ENCODE measurements around the gene SLC22A12.
A peak's percentile ranks its signal among the peaks of the same experiment; 100 is the strongest.

Gene SLC22A12

GRCh38 chr11:64619196-64619595 lies 28.2 kb downstream of the SLC22A12 start:
- H3K9ac ChIP-seq (ENCODE audit: insufficient read length) = peak overlapping the region; percentile 74
- H3K9me3 ChIP-seq (ENCODE audit: low read depth, low read length) = no peaks in the 10 kb centered on the region
- TF ChIP-seq EZH2 (IDR thresholded peaks at IDR 0.05) = no peak
- no peak for TF ChIP-seq FOXP2 (optimal IDR thresholded peaks at IDR 0.05; ENCODE audit: control extremely low read depth, extremely low read length, insufficient read depth)
- TF ChIP-seq POLR2AphosphoS5 (IDR thresholded peaks at IDR 0.05; ENCODE audit: borderline replicate concordance, low read depth, low read length) = no peak
- H3K27ac ChIP-seq = peak overlapping the region; percentile 86
- peak overlapping the region; percentile 76 for H3K4me3 ChIP-seq
- H3K36me3 ChIP-seq (ENCODE audit: insufficient read depth, low read length) = no peaks in the 10 kb centered on the region
- no peak for DNase-seq (ENCODE audit: low read depth, low spot score)

DNA sequence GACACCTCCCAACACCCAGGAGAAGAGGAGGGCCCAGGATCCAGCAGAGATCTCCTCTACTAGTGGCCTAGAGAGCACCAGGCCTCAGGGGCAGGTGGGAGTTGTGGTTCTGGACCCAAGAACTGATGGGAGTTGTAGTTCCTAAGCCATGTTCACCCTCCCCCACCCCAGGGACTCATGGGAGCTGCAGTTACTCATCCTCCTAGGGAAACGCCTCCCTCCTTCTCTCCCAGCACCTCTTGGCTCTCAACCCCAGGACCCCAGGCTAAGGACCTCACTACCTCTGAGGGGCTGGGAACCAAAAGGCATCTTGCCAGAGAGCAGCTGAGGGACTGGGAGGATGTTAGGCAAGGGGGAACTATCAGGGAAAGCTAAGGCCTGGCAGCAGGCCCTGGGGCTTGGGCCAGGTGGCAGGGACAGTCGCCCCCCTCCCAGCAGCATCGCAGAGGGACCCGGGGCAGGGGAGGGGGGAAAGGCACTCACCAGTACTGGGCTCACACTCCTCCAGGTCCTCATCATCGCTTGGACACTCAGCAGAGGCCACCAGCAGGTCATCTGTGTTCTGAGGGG lies 28.9 kb downstream of the SLC22A12 start:
- no peaks in the 10 kb centered on the region for H3K9me3 ChIP-seq (ENCODE audit: low read depth, low read length)
- peak overlapping the region; percentile 86 for H3K27ac ChIP-seq
- H3K9ac ChIP-seq (ENCODE audit: insufficient read length) = peak overlapping the region; percentile 74
- H3K36me3 ChIP-seq (ENCODE audit: insufficient read depth, low read length) = no peaks in the 10 kb centered on the region
- peak overlapping the region; percentile 76 for H3K4me3 ChIP-seq
- peak; percentile 70 for DNase-seq (ENCODE audit: low read depth, low spot score)
- TF ChIP-seq FOXP2 (optimal IDR thresholded peaks at IDR 0.05; ENCODE audit: control extremely low read depth, extremely low read length, insufficient read depth) (no peak), POLR2AphosphoS5 (IDR thresholded peaks at IDR 0.05; ENCODE audit: borderline replicate concordance, low read depth, low read length) (peak; percentile 56; the same call in 1 of the 2 replicates), EZH2 (IDR thresholded peaks at IDR 0.05) (no peak)

- H3K27ac ChIP-seq = peak overlapping the region; percentile 53
- peak; percentile 82 for DNase-seq (ENCODE audit: low read depth, low spot score)
- no peaks in the 10 kb centered on the region for H3K9me3 ChIP-seq (ENCODE audit: low read depth, low read length)
- peak; percentile 50 for TF ChIP-seq FOXP2 (optimal IDR thresholded peaks at IDR 0.05; ENCODE audit: control extremely low read depth, extremely low read length, insufficient read depth)
- TF ChIP-seq POLR2AphosphoS5 (IDR thresholded peaks at IDR 0.05; ENCODE audit: borderline replicate concordance, low read depth, low read length) = no peak
- no peak overlapping the region for H3K9ac ChIP-seq (ENCODE audit: insufficient read length)
- H3K4me3 ChIP-seq = peak overlapping the region; percentile 76
- no peaks in the 10 kb centered on the region for H3K36me3 ChIP-seq (ENCODE audit: insufficient read depth, low read length)
Measured at GRCh38 chr11:64620381-64620971, 29.5 kb downstream of the SLC22A12 start.

GRCh38 chr11:64621283-64622019 lies 30.4 kb downstream of the SLC22A12 start:
- no peak overlapping the region for H3K9ac ChIP-seq (ENCODE audit: insufficient read length)
- H3K36me3 ChIP-seq (ENCODE audit: insufficient read depth, low read length) = no peaks in the 10 kb centered on the region
- H3K4me3 ChIP-seq = peak overlapping the region; percentile 76
- no peak for DNase-seq (ENCODE audit: low read depth, low spot score)
- TF ChIP-seq EZH2 (IDR thresholded peaks at IDR 0.05) (no peak), POLR2AphosphoS5 (IDR thresholded peaks at IDR 0.05; ENCODE audit: borderline replicate concordance, low read depth, low read length) (no peak), FOXP2 (optimal IDR thresholded peaks at IDR 0.05; ENCODE audit: control extremely low read depth, extremely low read length, insufficient read depth) (no peak)
- H3K9me3 ChIP-seq (ENCODE audit: low read depth, low read length) = no peaks in the 10 kb centered on the region
- peak overlapping the region; percentile 53 for H3K27ac ChIP-seq

DNA sequence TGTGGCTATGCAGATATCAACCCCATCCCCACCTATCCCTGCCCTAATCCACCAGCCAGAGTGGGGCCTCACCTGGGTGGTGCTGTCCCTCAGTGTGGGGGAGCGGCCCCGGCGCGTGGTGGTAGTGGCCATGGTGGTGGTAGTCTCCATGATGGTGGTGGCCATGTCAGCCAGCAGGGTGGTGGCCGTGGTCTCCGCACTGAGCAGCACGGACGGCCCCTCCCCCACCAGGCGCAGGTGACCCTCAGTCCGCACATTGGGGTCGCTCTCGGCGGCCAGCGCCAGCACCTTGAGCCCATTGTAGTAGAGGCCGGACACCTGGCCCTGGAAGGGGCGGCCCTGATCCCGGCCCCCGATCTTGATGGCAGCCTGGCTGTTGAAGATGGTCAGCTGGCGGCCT lies 31.7 kb downstream of the SLC22A12 start:
- H3K27ac ChIP-seq = no peak overlapping the region
- no peaks in the 10 kb centered on the region for H3K9me3 ChIP-seq (ENCODE audit: low read depth, low read length)
- TF ChIP-seq EZH2 (IDR thresholded peaks at IDR 0.05) (no peak), FOXP2 (optimal IDR thresholded peaks at IDR 0.05; ENCODE audit: control extremely low read depth, extremely low read length, insufficient read depth) (no peak), POLR2AphosphoS5 (IDR thresholded peaks at IDR 0.05; ENCODE audit: borderline replicate concordance, low read depth, low read length) (no peak)
- H3K9ac ChIP-seq (ENCODE audit: insufficient read length) = no peak overlapping the region
- H3K4me3 ChIP-seq = no peak overlapping the region
- DNase-seq (ENCODE audit: low read depth, low spot score) = no peak
- no peaks in the 10 kb centered on the region for H3K36me3 ChIP-seq (ENCODE audit: insufficient read depth, low read length)

GRCh38 chr11:64624883-64625481 lies 34.0 kb downstream of the SLC22A12 start:
- H3K9ac ChIP-seq (ENCODE audit: insufficient read length) = no peak overlapping the region
- H3K9me3 ChIP-seq (ENCODE audit: low read depth, low read length) = no peaks in the 10 kb centered on the region
- TF ChIP-seq POLR2AphosphoS5 (IDR thresholded peaks at IDR 0.05; ENCODE audit: borderline replicate concordance, low read depth, low read length) = no peak
- H3K27ac ChIP-seq = no peak overlapping the region
- H3K4me3 ChIP-seq = no peak overlapping the region
- H3K36me3 ChIP-seq (ENCODE audit: insufficient read depth, low read length) = no peaks in the 10 kb centered on the region
- DNase-seq (ENCODE audit: low read depth, low spot score) = no peak

GRCh38 chr11:64626637-64627036 lies 35.6 kb downstream of the SLC22A12 start:
- Histone ChIP-seq H3K36me3 (ENCODE audit: insufficient read depth, low read length) (no peaks in the 10 kb centered on the region), H3K27ac (no peak overlapping the region), H3K9ac (ENCODE audit: insufficient read length) (no peak overlapping the region), H3K4me3 (no peak overlapping the region), H3K9me3 (ENCODE audit: low read depth, low read length) (no peaks in the 10 kb centered on the region)
- TF ChIP-seq POLR2AphosphoS5 (IDR thresholded peaks at IDR 0.05; ENCODE audit: borderline replicate concordance, low read depth, low read length) (no peak), EZH2 (IDR thresholded peaks at IDR 0.05) (no peak), FOXP2 (optimal IDR thresholded peaks at IDR 0.05; ENCODE audit: control extremely low read depth, extremely low read length, insufficient read depth) (no peak)
- DNase-seq (ENCODE audit: low read depth, low spot score) = no peak

DNA sequence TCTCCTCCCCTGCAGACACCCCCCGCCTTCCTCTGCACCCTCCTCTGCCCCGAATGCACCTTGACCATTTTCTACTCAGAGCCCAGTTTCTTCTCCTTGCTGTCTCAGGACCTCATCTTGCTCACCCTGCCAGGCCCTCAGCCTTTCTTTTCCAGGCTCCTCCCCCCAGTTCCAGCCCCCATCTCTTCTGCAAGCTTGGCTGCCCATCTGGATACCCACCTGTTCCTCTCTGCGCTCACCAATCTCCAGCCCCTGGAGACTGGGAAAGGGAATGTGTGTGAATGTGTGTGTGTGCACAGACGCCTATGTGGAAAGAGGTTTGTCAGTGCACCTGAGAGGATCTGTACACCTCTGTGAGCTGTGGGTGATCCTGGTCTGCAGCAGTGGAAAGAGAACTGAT lies 36.4 kb downstream of the SLC22A12 start:
- no peak overlapping the region for H3K9ac ChIP-seq (ENCODE audit: insufficient read length)
- H3K4me3 ChIP-seq = no peak overlapping the region
- TF ChIP-seq EZH2 (IDR thresholded peaks at IDR 0.05) (no peak), POLR2AphosphoS5 (IDR thresholded peaks at IDR 0.05; ENCODE audit: borderline replicate concordance, low read depth, low read length) (no peak), FOXP2 (optimal IDR thresholded peaks at IDR 0.05; ENCODE audit: control extremely low read depth, extremely low read length, insufficient read depth) (no peak)
- H3K36me3 ChIP-seq (ENCODE audit: insufficient read depth, low read length) = no peaks in the 10 kb centered on the region
- H3K9me3 ChIP-seq (ENCODE audit: low read depth, low read length) = no peaks in the 10 kb centered on the region
- no peak overlapping the region for H3K27ac ChIP-seq
- DNase-seq (ENCODE audit: low read depth, low spot score) = no peak
